H9 (cell line): Measurements from ENCODE around the gene PRKCA. TPM values are rescaled to one million over a fixed set of nuclear protein-coding genes. Genes with fewer than 3 reads are reported as not detected.

ENCODE experiments used
- DNase-seq: peaks from one replicate; pipeline ENCODE4 v3.0.0-alpha.2; 2017
- H2AFZ ChIP-seq: one replicate; pipeline ENCODE4 v1.6.1; 2013; ENCODE audit warnings: mild to moderate bottlenecking, low read length, control low read depth, moderate library complexity
- H2AK5ac ChIP-seq: 2 replicates; pipeline ENCODE4 v1.6.1; 2013; ENCODE audit warnings: low read length, control low read depth, mixed read lengths; ENCODE audit not compliant: insufficient read length
- H2BK120ac ChIP-seq: one replicate; pipeline ENCODE4 v1.6.1; 2013; ENCODE audit warnings: low read depth, mild to moderate bottlenecking, low read length, control low read depth, inconsistent platforms; ENCODE audit not compliant: poor library complexity, severe bottlenecking
- H2BK12ac ChIP-seq: 2 replicates; pipeline ENCODE4 v1.6.1; 2013; ENCODE audit warnings: low read length, control low read depth, mixed read lengths, low read depth; ENCODE audit not compliant: insufficient read length
- H2BK15ac ChIP-seq: 2 replicates; pipeline ENCODE4 v1.6.1; 2013; ENCODE audit warnings: low read depth, low read length, control low read depth
- H2BK20ac ChIP-seq: one replicate; pipeline ENCODE4 v1.6.1; 2013; ENCODE audit warnings: low read depth, mild to moderate bottlenecking, low read length, control low read depth, inconsistent platforms; ENCODE audit not compliant: poor library complexity, severe bottlenecking
- H2BK5ac ChIP-seq: 2 replicates; pipeline ENCODE4 v1.6.1; 2013; ENCODE audit warnings: low read length, control low read depth, mixed read lengths; ENCODE audit not compliant: insufficient read length
- H3K14ac ChIP-seq: 2 replicates; pipeline ENCODE4 v1.6.1; 2013; ENCODE audit warnings: low read length, control low read depth; ENCODE audit not compliant: insufficient read depth
- H3K18ac ChIP-seq: 2 replicates; pipeline ENCODE4 v1.6.1; 2013; ENCODE audit warnings: low read depth, mild to moderate bottlenecking, mixed read lengths, low read length, control low read depth; ENCODE audit not compliant: insufficient read length
- H3K23ac ChIP-seq: 2 replicates; pipeline ENCODE4 v1.6.1; 2013; ENCODE audit warnings: low read length, control low read depth, mixed read lengths, low read depth; ENCODE audit not compliant: insufficient read length
- H3K23me2 ChIP-seq: 2 replicates; pipeline ENCODE4 v1.6.1; 2013; ENCODE audit warnings: low read depth, mild to moderate bottlenecking, mixed read lengths, low read length, control low read depth; ENCODE audit not compliant: insufficient read length, poor library complexity, severe bottlenecking
- H3K27ac ChIP-seq: 2 replicates; pipeline ENCODE4 v1.5.1; 2013; ENCODE audit warnings: low read length, control low read depth, mixed read lengths, low read depth; ENCODE audit not compliant: insufficient read length
- H3K27me3 ChIP-seq: 2 replicates; pipeline ENCODE4 v1.6.1; 2013; ENCODE audit warnings: low read length, control low read depth, inconsistent platforms; ENCODE audit not compliant: insufficient read depth
- H3K4ac ChIP-seq: 2 replicates; pipeline ENCODE4 v1.6.1; 2013; ENCODE audit warnings: low read depth, mild to moderate bottlenecking, control low read depth, inconsistent platforms, low read length, moderate library complexity
- H3K4me1 ChIP-seq: 2 replicates; pipeline ENCODE4 v1.6.1; 2013; ENCODE audit warnings: low read length, control low read depth, inconsistent platforms; ENCODE audit not compliant: insufficient read depth
- H3K4me2 ChIP-seq: 2 replicates; pipeline ENCODE4 v1.6.1; 2013; ENCODE audit warnings: low read length, control low read depth, mixed read lengths; ENCODE audit not compliant: insufficient read length, insufficient read depth
- H3K56ac ChIP-seq: 2 replicates; pipeline ENCODE4 v1.6.1; 2013; ENCODE audit warnings: low read depth, mild to moderate bottlenecking, mixed read lengths, low read length, control low read depth; ENCODE audit not compliant: insufficient read length
- H3K79me1 ChIP-seq: 2 replicates; pipeline ENCODE4 v1.6.1; 2013; ENCODE audit warnings: low read depth, mild to moderate bottlenecking, moderate library complexity, low read length, control low read depth, inconsistent platforms; ENCODE audit not compliant: insufficient read depth, poor library complexity, severe bottlenecking
- H3K79me2 ChIP-seq: 2 replicates; pipeline ENCODE4 v1.6.1; 2013; ENCODE audit warnings: low read length, control low read depth, inconsistent platforms; ENCODE audit not compliant: insufficient read depth
- H3K9ac ChIP-seq: 2 replicates; pipeline ENCODE4 v1.6.1; 2013; ENCODE audit warnings: low read length, control low read depth, mixed read lengths; ENCODE audit not compliant: insufficient read length; ENCODE audit errors: extremely low read depth
- H3K9me3 ChIP-seq: one replicate; pipeline ENCODE4 v1.6.1; 2013; ENCODE audit warnings: low read depth, low read length, inconsistent platforms; ENCODE audit not compliant: control insufficient read depth
- H3T11ph ChIP-seq: one replicate; pipeline ENCODE4 v1.6.1; 2013; ENCODE audit warnings: mild to moderate bottlenecking, low read length, control low read depth, inconsistent platforms
- H4K20me1 ChIP-seq: one replicate; pipeline ENCODE4 v1.6.1; 2013; ENCODE audit not compliant: control insufficient read depth, insufficient read length, insufficient read depth
- H4K5ac ChIP-seq: 2 replicates; pipeline ENCODE4 v1.6.1; 2013; ENCODE audit warnings: low read depth, mild to moderate bottlenecking, mixed read lengths, low read length, control low read depth; ENCODE audit not compliant: insufficient read length
- H4K8ac ChIP-seq: replicated peaks from 2 replicates; pipeline ENCODE4 v1.6.1; 2013; ENCODE audit warnings: low read length, control low read depth, mixed read lengths, low read depth; ENCODE audit not compliant: insufficient read length
- H4K91ac ChIP-seq: 2 replicates; pipeline ENCODE4 v1.6.1; 2013; ENCODE audit warnings: low read depth, mild to moderate bottlenecking, moderate library complexity, mixed read lengths, low read length, control low read depth; ENCODE audit not compliant: insufficient read length
- H3K27ac Mint-ChIP-seq, 3 experiments: 2 replicates in 2 of 3; 3 replicates in 1 of 3; pipeline ENCODE4 v1.8.0; 2020 to 2021; ENCODE audit warnings: mixed read lengths in 3 of 3, mild to moderate bottlenecking in 1 of 3, moderate library complexity in 1 of 3
- H3K27me3 Mint-ChIP-seq: 2 replicates; pipeline ENCODE4 v1.8.0; 2021; ENCODE audit warnings: low read depth, mild to moderate bottlenecking, moderate library complexity, mixed read lengths
- H3K36me3 Mint-ChIP-seq, 3 experiments: 2 replicates in 2 of 3; 3 replicates in 1 of 3; pipeline ENCODE4 v1.8.0; 2020 to 2021; ENCODE audit warnings: low read depth in 3 of 3, mixed read lengths in 3 of 3; ENCODE audit not compliant: insufficient read depth in 1 of 3
- H3K4me1 Mint-ChIP-seq, 2 experiments: 2 replicates each; pipeline ENCODE4 v1.8.0; 2020; ENCODE audit warnings: mixed read lengths in 2 of 2
- H3K4me3 Mint-ChIP-seq, 2 experiments: 2 replicates in 1 of 2; 3 replicates in 1 of 2; pipeline ENCODE4 v1.8.0; 2020 to 2021; ENCODE audit warnings: mild to moderate bottlenecking in 2 of 2, mixed read lengths in 2 of 2, moderate library complexity in 1 of 2
- H3K9me3 Mint-ChIP-seq, 2 experiments: 2 replicates in 1 of 2; 3 replicates in 1 of 2; pipeline ENCODE4 v1.8.0; 2020; ENCODE audit warnings: mild to moderate bottlenecking in 2 of 2, mixed read lengths in 2 of 2, moderate library complexity in 1 of 2
- CTCF ChIP-seq: fragments of 200-600 bp; sonication (generic); conservative IDR thresholded peaks from 3 replicates; pipeline ENCODE4 v1.8.0; 2021; ENCODE audit warnings: antibody characterized with exemption, mild to moderate bottlenecking
- WGBS: extraction: QIAGEN DNeasy Blood & Tissue Kit; methylation state at CpG from one replicate; pipeline ENCODE4 v1.1.7; 2013; ENCODE audit warnings: missing lambda C conversion rate, low lambda C conversion rate, mixed read lengths; ENCODE audit not compliant: insufficient read length; ENCODE audit errors: extremely low coverage; 5-methylcytosine and 5-hydroxymethylcytosine counted together
- total RNA-seq: library from RNA; stranded (reverse); gene quantifications from 2 replicates; pipeline ENCODE4 v1.2.1, GENCODE V29; 2021

The PRKCA gene
- total RNA-seq, 1 experiment from 2014 or later, result 10.5 TPM

- WGBS, result no CpG with 5 or more reads among the region's 2 CpGs
- Histone ChIP-seq H2AFZ (no peak overlapping the region), H3K23ac (no peak overlapping the region), H3K4me2 (no peak overlapping the region), H2BK20ac (no peak overlapping the region), H3K14ac (no peak overlapping the region), H3K56ac (no peak overlapping the region), H3K79me1 (no peaks in the 10 kb centered on the region), H4K20me1 (no peaks in the 10 kb centered on the region), H3K18ac (no peak overlapping the region), H3K27ac (no peak overlapping the region), H2BK120ac (no peak overlapping the region), H3K79me2 (no peaks in the 10 kb centered on the region), H3K9me3 (no peaks in the 10 kb centered on the region), H4K5ac (no peak overlapping the region), H3T11ph (no peak overlapping the region), H2BK12ac (no peak overlapping the region), H3K4me1 (no peaks in the 10 kb centered on the region), H3K27me3 (no peaks in the 10 kb centered on the region), H2BK5ac (no peak overlapping the region), H2AK5ac (no peak overlapping the region), H3K9ac (no peak overlapping the region), H3K4ac (no peak overlapping the region), H4K8ac (no peak overlapping the region), H2BK15ac (no peak overlapping the region), H4K91ac (no peak overlapping the region), H3K23me2 (no peaks in the 10 kb centered on the region)
- no peak overlapping the region for H3K4me3 Mint-ChIP-seq
- H3K4me1 Mint-ChIP-seq, result no peaks in the 10 kb centered on the region; a peak in 1 of 4 replicates
- no peaks in the 10 kb centered on the region for H3K27me3 Mint-ChIP-seq
- no peak for DNase-seq
- no peaks in the 10 kb centered on the region for H3K9me3 Mint-ChIP-seq
- no peaks in the 10 kb centered on the region for H3K36me3 Mint-ChIP-seq
- no peak for TF ChIP-seq CTCF
- no peak overlapping the region for H3K27ac Mint-ChIP-seq
These were observed 328.0 kb downstream of the PRKCA start for GRCh38 chr17:66630379-66630778.
